CD4-positive, CD25-positive, alpha-beta regulatory T cell (primary cell): ENCODE measurements around the gene SPATA4. TPM values are rescaled to one million over a fixed set of nuclear protein-coding genes. Genes with fewer than 3 reads are reported as not detected.

Experiments
- ATAC-seq, 2 donors: fragments of 150-1000 bp; cut with Tn5 transposase; one replicate each; pipeline ENCODE4 v1.10.0; 2021; ENCODE audit warnings: low read depth in 2 of 2, moderate number of reproducible peaks in 2 of 2, moderate library complexity in 1 of 2
- DNase-seq, 3 donors: peaks; one replicate each; pipeline versions ENCODE4 v3.0.0 to v3.0.0-alpha.2; 2012 to 2022; ENCODE audit warnings: mixed read lengths in 1 of 3
- H3K27ac ChIP-seq: one replicate; pipeline ENCODE4 v1.7.0; 2013; ENCODE audit warnings: mild to moderate bottlenecking, low read length; ENCODE audit not compliant: insufficient read depth, poor library complexity, severe bottlenecking
- H3K27me3 ChIP-seq: one replicate; pipeline ENCODE4 v1.7.0; 2013; ENCODE audit warnings: low read length; ENCODE audit not compliant: control insufficient read depth, insufficient read depth
- H3K36me3 ChIP-seq: one replicate; pipeline ENCODE4 v1.7.0; 2013; ENCODE audit warnings: mild to moderate bottlenecking, low read length, moderate library complexity; ENCODE audit not compliant: control insufficient read depth, insufficient read depth
- H3K4me1 ChIP-seq: 2 replicates; pipeline ENCODE4 v1.7.0; 2013; ENCODE audit warnings: mild to moderate bottlenecking, low read length; ENCODE audit not compliant: insufficient read depth, control insufficient read depth, poor library complexity, severe bottlenecking
- H3K4me3 ChIP-seq: one replicate; pipeline ENCODE4 v1.7.0; 2013; ENCODE audit warnings: low read depth, mild to moderate bottlenecking, low read length, moderate library complexity
- H3K9me3 ChIP-seq, 2 experiments: 1 replicate in 1 of 2; 2 replicates in 1 of 2; pipeline ENCODE4 v1.7.0; 2013; ENCODE audit warnings: low read length in 2 of 2, mild to moderate bottlenecking in 1 of 2, moderate library complexity in 1 of 2; ENCODE audit not compliant: control insufficient read depth in 2 of 2
- H3K27ac Mint-ChIP-seq, 3 donors: one replicate each; pipeline ENCODE4 v1.8.0; 2020 to 2022; ENCODE audit warnings: mild to moderate bottlenecking in 3 of 3, mixed read lengths in 3 of 3, moderate library complexity in 2 of 3
- H3K27me3 Mint-ChIP-seq: one replicate; pipeline ENCODE4 v1.8.0; 2022; ENCODE audit warnings: mild to moderate bottlenecking, mixed read lengths
- H3K36me3 Mint-ChIP-seq: one replicate; pipeline ENCODE4 v1.8.0; 2020; ENCODE audit warnings: mixed read lengths
- H3K4me1 Mint-ChIP-seq, 4 donors: one replicate each; pipeline ENCODE4 v1.8.0; 2020 to 2022; ENCODE audit warnings: mixed read lengths in 4 of 4, mild to moderate bottlenecking in 1 of 4
- H3K4me3 Mint-ChIP-seq, 4 donors: one replicate each; pipeline ENCODE4 v1.8.0; 2020 to 2022; ENCODE audit warnings: mild to moderate bottlenecking in 4 of 4, mixed read lengths in 4 of 4, moderate library complexity in 3 of 4
- H3K9me3 Mint-ChIP-seq, 7 donors: one replicate each; pipeline ENCODE4 v1.8.0; 2020 to 2022; ENCODE audit warnings: mixed read lengths in 7 of 7, mild to moderate bottlenecking in 3 of 7, moderate library complexity in 2 of 7
- polyA plus RNA-seq, 4 donors: library from polyadenylated mRNA; unstranded; fragments of 300-500 nt; fragmentation: Illumina TruSeq; gene quantifications; one replicate each; pipeline ENCODE4 v1.2.3, GENCODE V29; 2021
- total RNA-seq: library from RNA; stranded (reverse); gene quantifications from one replicate; pipeline ENCODE4 v1.2.3, GENCODE V29; 2022

The SPATA4 gene
- total and polyA plus RNA-seq, 5 donors from 2014 or later: not detected

DNA sequence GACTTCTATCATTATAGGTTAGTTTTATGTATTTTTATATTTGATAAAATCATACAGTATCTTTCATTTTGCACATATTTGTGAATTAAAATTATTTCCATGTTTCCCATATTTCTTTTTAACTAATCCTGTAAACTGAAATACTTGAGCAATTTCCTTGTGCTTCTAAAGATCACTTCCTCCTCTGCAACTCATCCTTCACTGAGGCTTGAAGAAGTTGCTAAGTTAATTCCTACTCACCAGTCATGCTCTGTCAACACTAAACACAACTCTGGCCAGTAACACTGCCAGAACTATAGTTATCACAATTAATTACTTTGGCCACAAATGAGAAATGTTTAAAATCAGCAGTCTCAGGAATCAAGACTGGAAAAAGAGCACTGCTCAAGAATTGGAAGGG is 6.7 kb downstream of the SPATA4 start:
- H3K27me3 ChIP-seq: peaks cover 38% of the 10 kb centered on the region
- no peak for ATAC-seq
- no peak overlapping the region for H3K4me3 Mint-ChIP-seq
- H3K27ac Mint-ChIP-seq: no peak overlapping the region
- DNase-seq: no peak
- H3K27ac ChIP-seq: no peak overlapping the region
- H3K4me3 ChIP-seq: no peak overlapping the region
- no peaks in the 10 kb centered on the region for H3K9me3 ChIP-seq
- no peaks in the 10 kb centered on the region for H3K36me3 Mint-ChIP-seq
- H3K36me3 ChIP-seq: no peaks in the 10 kb centered on the region
- no peaks in the 10 kb centered on the region for H3K4me1 Mint-ChIP-seq
- no peaks in the 10 kb centered on the region for H3K4me1 ChIP-seq
- H3K27me3 Mint-ChIP-seq: peaks cover 76% of the 10 kb centered on the region
- H3K9me3 Mint-ChIP-seq: peaks cover 0 to 3% (median 0%) of the 10 kb centered on the region in 7 donors

DNA sequence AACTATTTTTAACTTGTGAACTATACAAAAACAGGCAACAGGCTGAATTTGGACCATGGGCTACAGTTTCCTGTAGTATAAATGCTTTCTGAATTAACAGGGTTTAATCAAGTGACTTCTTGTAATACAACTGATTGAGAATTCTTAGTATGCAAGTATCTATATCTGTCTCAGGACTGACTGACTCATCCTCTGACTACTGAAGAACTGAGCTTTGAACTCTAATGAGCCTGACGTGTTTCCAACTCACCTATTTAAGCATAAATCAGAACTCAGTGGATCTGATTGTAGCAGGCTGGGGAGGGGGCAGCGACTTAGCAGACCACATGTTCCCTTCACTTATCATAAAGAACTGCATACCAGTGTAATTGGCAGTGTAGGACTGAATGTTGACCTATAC is 7.8 kb downstream of the SPATA4 start:
- H3K9me3 Mint-ChIP-seq: peaks cover 0 to 3% (median 0%) of the 10 kb centered on the region in 7 donors
- Histone ChIP-seq H3K4me3 (no peak overlapping the region), H3K27me3 (peaks cover 36% of the 10 kb centered on the region), H3K36me3 (no peaks in the 10 kb centered on the region), H3K9me3 (no peaks in the 10 kb centered on the region), H3K27ac (no peak overlapping the region), H3K4me1 (no peaks in the 10 kb centered on the region)
- H3K4me1 Mint-ChIP-seq: no peaks in the 10 kb centered on the region
- H3K27ac Mint-ChIP-seq: no peak overlapping the region
- no peak overlapping the region for H3K4me3 Mint-ChIP-seq
- DNase-seq (peak in 1 of 3 donors; percentile 42), ATAC-seq (peak; percentile 25 to 34)
- peaks cover 72% of the 10 kb centered on the region for H3K27me3 Mint-ChIP-seq
- no peaks in the 10 kb centered on the region for H3K36me3 Mint-ChIP-seq

- H3K27ac Mint-ChIP-seq: no peak overlapping the region
- Histone ChIP-seq H3K27me3 (peaks cover 30% of the 10 kb centered on the region), H3K4me3 (no peak overlapping the region), H3K36me3 (no peaks in the 10 kb centered on the region), H3K4me1 (no peaks in the 10 kb centered on the region), H3K9me3 (no peaks in the 10 kb centered on the region), H3K27ac (no peak overlapping the region)
- H3K36me3 Mint-ChIP-seq: no peaks in the 10 kb centered on the region
- peaks cover 0 to 3% (median 0%) of the 10 kb centered on the region in 7 donors for H3K9me3 Mint-ChIP-seq
- H3K27me3 Mint-ChIP-seq: peaks cover 68% of the 10 kb centered on the region
- DNase-seq (no peak), ATAC-seq (no peak)
- H3K4me1 Mint-ChIP-seq: no peaks in the 10 kb centered on the region
- no peak overlapping the region for H3K4me3 Mint-ChIP-seq
These were observed 8.6 kb downstream of the SPATA4 start for GRCh38 chr4:176186671-176187395.

DNA sequence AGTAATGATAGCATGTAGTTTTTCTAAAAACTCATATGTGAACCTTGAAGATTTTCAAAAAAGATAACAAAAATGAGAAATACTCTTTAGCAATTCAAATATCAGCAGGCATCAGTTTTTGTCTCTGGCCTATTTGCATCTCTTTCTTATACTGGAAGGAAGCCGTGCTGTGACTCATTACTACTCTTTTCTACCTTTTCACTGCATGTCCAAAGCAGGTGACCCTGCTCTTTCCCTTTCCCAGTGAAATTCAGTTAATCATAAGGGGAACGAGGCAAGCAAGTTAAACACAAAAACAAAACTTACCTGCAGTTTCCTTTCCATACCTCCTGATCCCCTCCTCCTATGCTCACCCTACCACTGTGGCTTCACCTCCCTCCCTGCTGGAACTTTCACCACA is 9.3 kb downstream of the SPATA4 start:
- Mint-ChIP-seq H3K4me3 (no peak overlapping the region), H3K9me3 (peaks cover 0 to 3% (median 0%) of the 10 kb centered on the region in 7 donors), H3K27ac (no peak overlapping the region), H3K4me1 (no peaks in the 10 kb centered on the region), H3K27me3 (peaks cover 60% of the 10 kb centered on the region), H3K36me3 (no peaks in the 10 kb centered on the region)
- Histone ChIP-seq H3K36me3 (no peaks in the 10 kb centered on the region), H3K4me1 (no peaks in the 10 kb centered on the region), H3K9me3 (no peaks in the 10 kb centered on the region), H3K4me3 (no peak overlapping the region), H3K27me3 (peaks cover 24% of the 10 kb centered on the region), H3K27ac (no peak overlapping the region)
- no peak for ATAC-seq
- no peak for DNase-seq

- DNase-seq: no peak
- Histone ChIP-seq H3K9me3 (no peaks in the 10 kb centered on the region), H3K27ac (no peak overlapping the region), H3K4me3 (no peak overlapping the region), H3K4me1 (no peaks in the 10 kb centered on the region), H3K36me3 (no peaks in the 10 kb centered on the region), H3K27me3 (peaks cover 24% of the 10 kb centered on the region)
- Mint-ChIP-seq H3K4me1 (no peaks in the 10 kb centered on the region), H3K4me3 (no peak overlapping the region), H3K27ac (no peak overlapping the region), H3K36me3 (no peaks in the 10 kb centered on the region), H3K27me3 (peaks cover 55% of the 10 kb centered on the region), H3K9me3 (peaks cover 0 to 3% (median 0%) of the 10 kb centered on the region in 7 donors)
- no peak for ATAC-seq
These were observed 10.3 kb downstream of the SPATA4 start for GRCh38 chr4:176185051-176185450.

DNA sequence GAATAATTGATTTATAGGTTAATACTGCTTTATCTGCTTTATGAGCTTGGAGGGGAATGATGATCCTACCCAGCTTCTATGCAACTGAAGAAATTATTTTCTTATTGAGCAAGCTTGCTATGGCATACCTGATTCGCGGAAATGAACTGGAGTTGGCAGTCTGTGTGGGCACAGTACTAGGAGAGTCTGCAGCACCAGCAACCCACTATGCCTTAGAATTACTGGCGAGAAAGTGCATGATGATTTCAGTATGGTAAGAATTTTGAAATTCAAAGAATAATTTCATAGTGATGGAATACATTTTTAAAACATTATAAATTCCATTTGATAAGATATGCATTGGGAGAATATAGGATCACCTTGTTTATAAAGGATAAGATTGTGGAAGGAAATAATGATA is 32.3 kb downstream of the SPATA4 start:
- ATAC-seq: no peak
- no peak overlapping the region for H3K4me3 Mint-ChIP-seq
- Histone ChIP-seq H3K27ac (no peak overlapping the region), H3K9me3 (no peaks in the 10 kb centered on the region), H3K27me3 (peaks cover 2% of the 10 kb centered on the region), H3K4me1 (no peaks in the 10 kb centered on the region), H3K36me3 (no peaks in the 10 kb centered on the region), H3K4me3 (no peak overlapping the region)
- DNase-seq: no peak
- no peaks in the 10 kb centered on the region for H3K27me3 Mint-ChIP-seq
- no peaks in the 10 kb centered on the region for H3K4me1 Mint-ChIP-seq
- H3K27ac Mint-ChIP-seq: no peak overlapping the region
- no peaks in the 10 kb centered on the region for H3K36me3 Mint-ChIP-seq
- H3K9me3 Mint-ChIP-seq: no peaks in the 10 kb centered on the region

DNA sequence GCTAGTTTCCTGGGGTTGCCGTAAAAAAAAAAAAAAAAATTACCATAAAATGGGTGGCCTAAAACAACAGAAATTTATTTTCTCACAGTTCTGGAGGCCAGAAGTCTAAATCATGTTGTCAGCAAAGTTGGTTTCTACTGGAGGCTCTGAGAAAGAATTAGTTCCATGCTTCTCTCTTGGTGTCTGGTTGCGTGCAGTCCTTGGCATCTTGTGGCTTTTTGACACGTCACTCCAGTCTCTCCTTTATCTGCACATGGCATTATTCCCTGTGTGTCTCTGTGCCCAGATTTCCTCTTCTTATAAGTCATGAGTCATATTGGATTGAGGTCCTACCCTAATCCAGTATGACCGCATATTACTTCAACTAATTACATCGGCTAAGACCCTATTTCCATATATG is 38.7 kb downstream of the SPATA4 start:
- Mint-ChIP-seq H3K4me1 (no peaks in the 10 kb centered on the region), H3K36me3 (no peaks in the 10 kb centered on the region), H3K4me3 (no peak overlapping the region), H3K27me3 (no peaks in the 10 kb centered on the region), H3K27ac (no peak overlapping the region), H3K9me3 (no peaks in the 10 kb centered on the region)
- H3K36me3 ChIP-seq: no peaks in the 10 kb centered on the region
- H3K27me3 ChIP-seq: no peaks in the 10 kb centered on the region
- DNase-seq (no peak), ATAC-seq (no peak)
- no peaks in the 10 kb centered on the region for H3K4me1 ChIP-seq
- H3K4me3 ChIP-seq: no peak overlapping the region
- H3K9me3 ChIP-seq: no peaks in the 10 kb centered on the region
- no peak overlapping the region for H3K27ac ChIP-seq

- Mint-ChIP-seq H3K4me3 (no peak overlapping the region), H3K27me3 (no peaks in the 10 kb centered on the region), H3K9me3 (no peaks in the 10 kb centered on the region), H3K27ac (no peak overlapping the region), H3K36me3 (no peaks in the 10 kb centered on the region), H3K4me1 (no peaks in the 10 kb centered on the region)
- Histone ChIP-seq H3K9me3 (no peaks in the 10 kb centered on the region), H3K27ac (no peak overlapping the region), H3K27me3 (no peaks in the 10 kb centered on the region), H3K4me3 (no peak overlapping the region), H3K36me3 (no peaks in the 10 kb centered on the region), H3K4me1 (no peaks in the 10 kb centered on the region)
- DNase-seq (no peak), ATAC-seq (no peak)
These were observed 42.3 kb downstream of the SPATA4 start for GRCh38 chr4:176153124-176153523.
